GM20000 (cell line): ENCODE results near the gene ARHGAP32.
"Not testable (repeated sequence)": the region's sequence is repeated elsewhere in the genome, so short reads cannot be mapped to it uniquely, and the experiment has no call there.

Source experiments
- DNase-seq: peaks from one replicate; pipeline ENCODE4 v3.0.0; 2012; ENCODE audit warnings: low spot score
- CTCF ChIP-seq: IDR thresholded peaks from 2 replicates; pipeline ENCODE4 v1.5.1; 2012; ENCODE audit warnings: mild to moderate bottlenecking, control low read depth; ENCODE audit errors: extremely low read depth, missing control alignments

Gene ARHGAP32

DNA sequence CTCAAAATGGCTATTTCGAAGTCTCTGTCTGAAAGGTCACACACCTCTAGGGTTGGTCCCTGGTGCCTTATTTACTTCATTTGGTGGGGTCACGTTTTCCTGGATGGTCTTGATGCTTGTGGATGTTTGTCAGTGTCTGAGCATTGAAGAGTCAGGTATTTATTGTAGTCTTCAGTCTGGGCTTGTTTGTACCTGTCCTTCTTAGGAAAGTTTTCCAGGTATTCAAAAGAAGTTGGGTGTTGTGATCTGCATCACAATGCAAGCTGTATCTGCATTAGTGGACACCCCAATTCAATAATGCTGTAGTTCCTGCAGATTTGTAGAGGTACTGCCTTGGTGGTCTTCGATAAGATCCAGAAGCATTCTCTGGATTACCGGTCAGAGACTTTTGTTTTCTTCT lies 186.0 kb downstream of the ARHGAP32 start:
- no peak for DNase-seq
- no peak for TF ChIP-seq CTCF

GRCh38 chr11:128999165-128999564 lies 193.0 kb downstream of the ARHGAP32 start:
- DNase-seq = not testable (repeated sequence)

- no peak for DNase-seq
- TF ChIP-seq CTCF = no peak
Observed at GRCh38 chr11:128988242-128988970, 203.7 kb downstream of the ARHGAP32 start.

DNA sequence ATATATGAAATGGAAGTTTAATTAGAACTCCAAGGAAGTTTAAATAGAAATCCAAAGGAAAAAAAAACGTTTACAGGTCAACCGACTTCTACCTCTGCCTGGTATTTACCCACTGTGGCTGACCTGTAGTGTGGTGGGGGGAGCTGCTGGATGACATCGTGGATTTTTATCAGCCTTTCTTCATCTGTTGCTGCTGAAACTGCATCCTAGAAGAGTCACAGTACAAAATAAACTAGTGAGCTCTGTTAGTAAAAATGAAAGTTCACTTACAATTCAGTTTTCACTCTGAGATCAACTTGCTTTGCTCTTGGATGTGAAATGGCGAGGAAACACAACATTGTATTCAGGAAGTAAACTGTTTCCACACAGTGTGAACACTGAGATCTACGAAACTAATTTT lies 206.2 kb downstream of the ARHGAP32 start:
- TF ChIP-seq CTCF = no peak

DNA sequence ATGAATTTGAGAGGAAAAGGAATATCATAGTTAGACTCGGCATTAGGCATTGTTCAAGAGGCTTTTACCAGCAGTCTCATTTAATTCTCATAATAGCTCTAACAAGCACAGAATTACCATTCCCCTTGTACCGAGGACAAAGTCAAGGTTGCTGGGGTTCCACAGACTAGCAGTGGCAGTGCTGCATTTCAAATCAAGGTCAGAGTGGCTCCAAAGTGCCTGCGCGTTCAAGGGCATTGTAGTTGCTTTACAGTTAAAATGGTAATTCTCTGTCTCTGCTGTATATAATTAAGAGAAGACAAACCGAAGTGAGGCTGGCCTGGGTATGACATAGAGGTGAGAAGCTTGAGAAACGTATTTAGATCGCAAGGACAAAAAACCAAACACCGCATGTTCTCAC lies 209.1 kb downstream of the ARHGAP32 start:
- TF ChIP-seq CTCF = no peak
- DNase-seq = no peak

More for the DNA sequence above, 206.2 kb downstream of the ARHGAP32 start:
- DNase-seq = no peak

DNA sequence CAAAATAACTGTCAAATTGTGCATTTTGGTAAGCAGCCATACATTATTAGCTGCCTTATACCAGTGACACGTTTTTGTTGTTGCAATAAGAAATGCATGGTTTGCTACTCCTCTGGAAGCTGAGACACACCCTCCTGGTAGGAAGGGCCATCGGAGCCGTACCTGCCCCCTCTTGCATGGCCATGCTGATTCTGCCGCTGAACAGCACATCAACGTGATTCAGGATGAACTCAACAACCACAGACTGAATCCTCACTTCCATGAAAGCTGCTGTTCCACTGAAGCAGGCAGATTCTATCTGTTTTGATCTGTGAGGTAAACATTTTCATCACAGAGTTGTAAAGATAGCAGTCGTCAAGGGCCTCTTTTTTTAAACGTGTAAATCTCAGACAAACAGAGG lies 210.9 kb downstream of the ARHGAP32 start:
- no peak for DNase-seq
- no peak for TF ChIP-seq CTCF

- no peak for TF ChIP-seq CTCF
- no peak for DNase-seq
Observed at GRCh38 chr11:128970598-128971190, 221.4 kb downstream of the ARHGAP32 start.

GRCh38 chr11:128968916-128969315 lies 223.2 kb downstream of the ARHGAP32 start:
- no peak for DNase-seq

More at GRCh38 chr11:128968916-128969315, 223.2 kb downstream of the ARHGAP32 start:
- no peak for TF ChIP-seq CTCF
